GM23338 (cell line): Measurements from ENCODE around the gene ZNF254. TPM values are rescaled to one million over a fixed set of nuclear protein-coding genes. Genes with fewer than 3 reads are reported as not detected.

Source experiments
- ATAC-seq: fragments of 200-7000 bp; cut with Tn5 transposase; 3 replicates; pipeline ENCODE4 v1.9.1; 2020
- DNase-seq: peaks from one replicate; pipeline ENCODE4 v3.0.0-alpha.2; 2015; ENCODE audit warnings: low spot score
- H2AFZ ChIP-seq: fragments of 200-600 bp; sonication (generic); 2 replicates; pipeline ENCODE4 v1.8.0; 2016; ENCODE audit warnings: antibody characterized with exemption, mild to moderate bottlenecking, moderate library complexity
- H3F3A ChIP-seq: fragments of 200-600 bp; sonication (generic); replicated peaks from 2 replicates; pipeline ENCODE4 v1.8.0; 2017; ENCODE audit warnings: antibody characterized with exemption, mixed run types, low read depth
- H3K27ac ChIP-seq: fragments of 200-600 bp; sonication (generic); 2 replicates; pipeline ENCODE4 v1.6.1; 2016; ENCODE audit warnings: low read depth
- H3K27me3 ChIP-seq: fragments of 200-600 bp; sonication (generic); 2 replicates; pipeline ENCODE4 v1.8.0; 2016; ENCODE audit warnings: mild to moderate bottlenecking, mixed run types, moderate library complexity; ENCODE audit not compliant: insufficient read depth
- H3K36me3 ChIP-seq: fragments of 200-600 bp; sonication (generic); 2 replicates; pipeline ENCODE4 v1.8.0; 2016; ENCODE audit warnings: mild to moderate bottlenecking; ENCODE audit not compliant: insufficient read depth
- H3K4me1 ChIP-seq: fragments of 200-600 bp; sonication (generic); 2 replicates; pipeline ENCODE4 v1.8.0; 2016; ENCODE audit warnings: mild to moderate bottlenecking, moderate library complexity; ENCODE audit not compliant: insufficient read depth
- H3K4me2 ChIP-seq: fragments of 200-600 bp; sonication (generic); 2 replicates; pipeline ENCODE4 v1.7.1; 2017; ENCODE audit warnings: mixed run types
- H3K4me3 ChIP-seq: fragments of 200-600 bp; sonication (generic); 2 replicates; pipeline ENCODE4 v1.6.1; 2016; ENCODE audit warnings: mixed run types
- H3K79me2 ChIP-seq: fragments of 200-600 bp; sonication (generic); replicated peaks from 2 replicates; pipeline ENCODE4 v1.8.0; 2017; ENCODE audit warnings: mild to moderate bottlenecking; ENCODE audit not compliant: insufficient read depth
- H3K9me2 ChIP-seq: fragments of 200-600 bp; sonication (generic); 2 replicates; pipeline ENCODE4 v1.8.0; 2017; ENCODE audit not compliant: insufficient read depth
- H4K20me1 ChIP-seq: fragments of 200-600 bp; sonication (generic); replicated peaks from 2 replicates; pipeline ENCODE4 v1.8.0; 2017; ENCODE audit warnings: mild to moderate bottlenecking; ENCODE audit not compliant: insufficient read depth
- H3K27ac Mint-ChIP-seq: 2 replicates; pipeline ENCODE4 v1.8.0; 2020; ENCODE audit warnings: inconsistent platforms, mild to moderate bottlenecking, moderate library complexity, mixed read lengths
- H3K27me3 Mint-ChIP-seq: 3 replicates; pipeline ENCODE4 v1.8.0; 2022; ENCODE audit warnings: low read depth, mild to moderate bottlenecking, moderate library complexity, mixed read lengths, inconsistent platforms; ENCODE audit not compliant: insufficient read depth, poor library complexity
- H3K36me3 Mint-ChIP-seq: 3 replicates; pipeline ENCODE4 v1.8.0; 2021; ENCODE audit warnings: low read depth, mild to moderate bottlenecking, inconsistent platforms, moderate library complexity, mixed read lengths
- H3K4me1 Mint-ChIP-seq: 3 replicates; pipeline ENCODE4 v1.8.0; 2020; ENCODE audit warnings: mild to moderate bottlenecking, inconsistent platforms, mixed read lengths
- H3K4me3 Mint-ChIP-seq: 3 replicates; pipeline ENCODE4 v1.8.0; 2021; ENCODE audit warnings: moderate library complexity, mild to moderate bottlenecking, inconsistent platforms, mixed read lengths
- H3K9me3 Mint-ChIP-seq: 3 replicates; pipeline ENCODE4 v1.8.0; 2020; ENCODE audit warnings: moderate library complexity, mild to moderate bottlenecking, inconsistent platforms, mixed read lengths
- CREB1 ChIP-seq: fragments of 250-450 bp; sonication (Bioruptor Pico); IDR thresholded peaks from 2 replicates; pipeline ENCODE4 v1.5.0; 2020; ENCODE audit warnings: low read depth, mild to moderate bottlenecking, moderate library complexity
- CTCF ChIP-seq, 2 experiments: fragments of 200-600 bp in 1 of 2; sonication (generic) in 1 of 2; conservative IDR thresholded peaks; 2 replicates each; pipeline versions ENCODE4 v1.5.1 to v1.6.1; 2016 to 2017; ENCODE audit warnings: antibody characterized with exemption in 2 of 2, low read depth in 2 of 2, mild to moderate bottlenecking in 2 of 2, moderate library complexity in 1 of 2
- JUNB ChIP-seq: IDR thresholded peaks from one replicate; pipeline ENCODE4 v1.6.1; 2016; ENCODE audit warnings: antibody characterized with exemption; ENCODE audit not compliant: unreplicated experiment
- STAT1 ChIP-seq: IDR thresholded peaks from one replicate; pipeline ENCODE4 v1.6.1; 2016; ENCODE audit warnings: antibody characterized with exemption; ENCODE audit not compliant: unreplicated experiment
- ZNF114 ChIP-seq: fragments of 250-450 bp; sonication (Bioruptor Pico); IDR thresholded peaks from 2 replicates; pipeline ENCODE4 v1.5.0; 2020; ENCODE audit warnings: mild to moderate bottlenecking, moderate library complexity
- ZNF331 ChIP-seq: fragments of 250-450 bp; sonication (Bioruptor Pico); IDR thresholded peaks from 2 replicates; pipeline ENCODE4 v1.5.0; 2020; ENCODE audit warnings: low read depth, mild to moderate bottlenecking, moderate library complexity
- ZNF462 ChIP-seq: fragments of 250-450 bp; sonication (Bioruptor Pico); IDR thresholded peaks from 2 replicates; pipeline ENCODE4 v1.5.0; 2020; ENCODE audit warnings: mild to moderate bottlenecking, moderate library complexity
- polyA plus RNA-seq: library from polyadenylated mRNA; unstranded; fragments of >200 nt; fragmentation: Nextera tagmentation; extraction: Ambion mirVana; gene quantifications from 2 replicates; pipeline ENCODE4 v1.2.1, GENCODE V29; 2016
- total RNA-seq: library from RNA; depleted of rRNA; stranded (reverse); fragments of >200 nt; shearing (Covaris generic); gene quantifications from 2 replicates; pipeline ENCODE4 v1.2.3, GENCODE V29; 2014

Gene ZNF254
- total and polyA plus RNA-seq, 2 experiments from 2014 or later = 13.1 to 45.6 TPM

- TF ChIP-seq ZNF462 (CRISPR knock-in tag) (no peak), CTCF (conservative IDR thresholded peaks at IDR 0.05; ENCODE audit: low read depth in 2 of 2) (no peak), ZNF331 (no peak), STAT1 (no peak), ZNF114 (CRISPR knock-in tag) (no peak)
These were observed 53.6 kb downstream of the ZNF254 start (continued) for GRCh38 chr19:24140591-24140990.

- no peaks in the 10 kb centered on the region for H4K20me1 ChIP-seq
- no peak overlapping the region for H2AFZ ChIP-seq
- H3K27ac ChIP-seq = no peak overlapping the region
- H3K27ac Mint-ChIP-seq = no peak overlapping the region
- H3K9me2 ChIP-seq = no peaks in the 10 kb centered on the region
- H3K4me1 Mint-ChIP-seq = peaks cover 4% of the 10 kb centered on the region
- no peaks in the 10 kb centered on the region for H3F3A ChIP-seq
- DNase-seq = no peak
- H3K4me3 Mint-ChIP-seq = no peak overlapping the region
- H3K79me2 ChIP-seq = 0 out of 2 replicates have a peak, but pooled peaks cover under 1% of the 10 kb centered on the region
- no peak overlapping the region for H3K4me3 ChIP-seq
- no peaks in the 10 kb centered on the region for H3K36me3 ChIP-seq
- ATAC-seq = no peak
- no peaks in the 10 kb centered on the region for H3K27me3 ChIP-seq
- H3K4me1 ChIP-seq = no peaks in the 10 kb centered on the region
- no peak overlapping the region for H3K4me2 ChIP-seq
- peaks cover 2% of the 10 kb centered on the region for H3K27me3 Mint-ChIP-seq
- H3K9me3 Mint-ChIP-seq = peaks cover 71% of the 10 kb centered on the region
- peaks cover 41% of the 10 kb centered on the region for H3K36me3 Mint-ChIP-seq
- TF ChIP-seq STAT1 (no peak), ZNF114 (CRISPR knock-in tag) (no peak), JUNB (no peak), ZNF462 (CRISPR knock-in tag) (no peak), CREB1 (CRISPR knock-in tag) (no peak)
These were observed 54.6 kb downstream of the ZNF254 start for GRCh38 chr19:24141612-24142011.
